Muscle layer of colon (tissue), 2 donors: Measurements from ENCODE around the gene KCNQ1.

Experiments
- H3K27ac ChIP-seq: one replicate; pipeline ENCODE4 v1.7.0; 2013; ENCODE audit warnings: low read depth, mild to moderate bottlenecking, low read length, moderate library complexity
- H3K27me3 ChIP-seq, 2 donors: one replicate each; pipeline ENCODE4 v1.7.0; 2013; ENCODE audit warnings: low read length in 2 of 2, mild to moderate bottlenecking in 2 of 2; ENCODE audit not compliant: insufficient read depth in 2 of 2, control insufficient read depth in 1 of 2
- H3K36me3 ChIP-seq: one replicate; pipeline ENCODE4 v1.7.0; 2013; ENCODE audit warnings: mild to moderate bottlenecking, low read length; ENCODE audit not compliant: insufficient read depth
- H3K4me1 ChIP-seq: one replicate; pipeline ENCODE4 v1.7.0; 2013; ENCODE audit warnings: mild to moderate bottlenecking, low read length; ENCODE audit not compliant: insufficient read depth
- H3K4me3 ChIP-seq, 2 donors: one replicate each; pipeline ENCODE4 v1.7.0; 2013; ENCODE audit warnings: low read length in 2 of 2, low read depth in 1 of 2, mild to moderate bottlenecking in 1 of 2, moderate library complexity in 1 of 2
- H3K9ac ChIP-seq: one replicate; pipeline ENCODE4 v1.7.0; 2013; ENCODE audit warnings: low read length
- H3K9me3 ChIP-seq: one replicate; pipeline ENCODE4 v1.7.0; 2013; ENCODE audit warnings: mild to moderate bottlenecking, low read length
- donor health status: abdominal sarcoma.
- donor health status: Adenocarcinoma of cecum.

Gene KCNQ1

DNA sequence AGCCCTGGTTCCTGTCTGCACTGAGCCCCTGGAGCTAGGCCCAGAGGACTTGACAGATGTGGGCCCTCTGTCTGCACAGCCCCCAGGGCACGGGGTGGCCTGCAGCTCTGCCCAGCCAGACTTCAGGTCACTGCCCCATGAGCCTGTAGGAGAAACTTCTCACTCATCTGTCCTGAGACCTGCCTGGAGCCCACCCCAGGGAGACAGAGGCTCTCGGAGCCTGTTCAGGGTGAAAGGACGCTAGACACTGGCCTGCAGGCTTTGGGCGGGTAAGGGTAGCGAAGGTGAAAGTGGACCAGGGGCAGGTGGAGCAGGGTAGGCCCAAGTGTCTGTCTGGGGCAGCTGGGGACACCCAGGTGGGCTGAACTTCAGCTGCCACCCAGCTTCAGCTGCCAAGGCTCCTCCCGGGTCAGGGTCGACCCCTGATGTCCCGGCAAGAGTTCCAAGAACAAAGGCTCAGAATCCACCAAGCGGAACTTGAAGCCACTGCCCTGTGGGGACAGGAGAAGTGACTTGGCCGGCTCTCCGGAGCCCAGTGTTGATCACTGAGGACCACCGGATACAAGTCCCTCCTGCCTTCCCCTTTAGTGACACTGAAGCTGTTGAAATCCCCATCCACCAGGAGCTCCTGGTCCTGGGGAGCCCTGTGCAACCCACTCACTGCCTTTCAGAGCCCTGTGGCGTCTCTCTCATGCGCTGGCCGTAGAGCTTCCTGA is 90.3 kb downstream of the KCNQ1 start:
- no peak overlapping the region for H3K27ac ChIP-seq
- H3K9me3 ChIP-seq, result no peaks in the 10 kb centered on the region
- H3K27me3 ChIP-seq, result no peaks in the 10 kb centered on the region
- H3K36me3 ChIP-seq, result no peaks in the 10 kb centered on the region
- H3K4me3 ChIP-seq, result no peak overlapping the region
- no peak overlapping the region for H3K9ac ChIP-seq
- H3K4me1 ChIP-seq, result peaks cover 13% of the 10 kb centered on the region

- Histone ChIP-seq H3K4me1 (peaks cover 13% of the 10 kb centered on the region), H3K36me3 (no peaks in the 10 kb centered on the region), H3K9me3 (no peaks in the 10 kb centered on the region), H3K4me3 (no peak overlapping the region), H3K27me3 (no peaks in the 10 kb centered on the region), H3K27ac (no peak overlapping the region), H3K9ac (no peak overlapping the region)
These were observed 91.0 kb downstream of the KCNQ1 start for GRCh38 chr11:2535673-2536439.

DNA sequence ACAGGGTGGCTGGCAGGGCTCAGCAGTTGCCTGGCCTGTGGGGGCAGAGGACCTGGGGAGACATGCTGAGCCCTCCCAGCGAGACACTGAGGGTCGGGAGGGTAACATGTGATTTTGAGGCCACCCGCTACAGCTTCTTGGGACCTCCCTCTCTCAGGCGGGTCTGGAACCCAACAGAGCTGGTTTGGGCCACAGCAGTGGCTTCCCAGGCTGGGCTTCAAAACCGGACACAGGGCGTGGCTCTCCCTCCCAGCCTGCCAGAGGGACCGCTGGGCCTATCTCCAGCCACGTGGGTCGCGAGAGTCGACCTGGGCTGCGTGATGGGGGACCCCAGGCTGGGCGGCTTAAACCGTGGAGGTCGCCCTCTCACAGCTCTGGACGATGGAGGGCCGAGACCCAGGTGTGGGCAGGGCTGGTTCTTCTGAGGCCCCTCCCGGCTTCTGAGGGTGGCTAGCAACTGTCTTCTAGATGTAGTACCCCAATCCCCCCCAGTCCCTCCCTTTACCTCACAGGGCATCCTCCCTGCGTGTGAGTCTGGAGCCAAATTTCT is 91.7 kb downstream of the KCNQ1 start:
- H3K27ac ChIP-seq, result no peak overlapping the region
- H3K9ac ChIP-seq, result no peak overlapping the region
- H3K36me3 ChIP-seq, result no peaks in the 10 kb centered on the region
- peaks cover 13% of the 10 kb centered on the region for H3K4me1 ChIP-seq
- no peak overlapping the region for H3K4me3 ChIP-seq
- H3K9me3 ChIP-seq, result no peaks in the 10 kb centered on the region
- H3K27me3 ChIP-seq, result no peaks in the 10 kb centered on the region

- Histone ChIP-seq H3K27ac (no peak overlapping the region), H3K4me1 (peaks cover 13% of the 10 kb centered on the region), H3K4me3 (no peak overlapping the region)
These were observed 92.3 kb downstream of the KCNQ1 start for GRCh38 chr11:2537010-2537705.

DNA sequence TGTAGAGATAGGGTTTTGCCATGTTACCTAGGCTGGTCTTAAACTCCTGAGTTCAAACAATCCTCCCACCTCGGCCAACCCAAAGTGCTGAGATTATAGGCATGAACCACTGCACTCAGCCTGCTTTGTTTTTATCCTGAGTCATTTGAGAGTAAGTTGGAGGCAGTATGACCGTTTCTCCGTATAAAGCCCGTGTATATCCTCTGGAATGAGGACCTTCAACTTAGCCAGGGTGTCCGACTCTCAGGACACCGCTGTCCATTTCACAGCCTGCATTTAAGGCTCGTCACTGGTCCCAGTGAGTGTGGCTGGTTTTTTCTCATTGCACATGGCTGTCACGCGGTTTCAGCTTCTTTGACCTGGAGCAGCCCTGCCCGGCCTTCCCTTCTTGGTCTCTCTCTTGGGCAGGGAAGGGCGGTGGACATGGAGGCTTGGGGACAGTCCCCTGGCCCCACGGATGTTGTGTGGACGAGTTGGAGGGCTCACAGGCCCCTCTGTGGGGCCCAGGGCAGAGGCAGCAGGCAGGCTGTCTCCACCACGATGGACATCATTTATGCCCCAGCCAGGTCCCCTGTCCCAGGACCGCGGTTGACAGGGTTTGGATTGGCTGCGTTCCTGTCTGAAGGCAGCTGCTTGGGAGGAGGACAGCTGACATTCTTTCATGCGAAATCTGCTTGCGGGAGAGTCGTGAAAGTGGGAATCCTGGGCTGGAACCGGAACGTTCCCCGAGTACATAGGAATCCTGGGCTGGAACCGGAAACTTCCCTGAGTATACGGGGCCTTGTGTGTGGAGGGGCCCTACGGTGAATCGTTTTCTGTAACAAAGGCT is 93.3 kb downstream of the KCNQ1 start:
- H3K4me1 ChIP-seq, result peaks cover 10% of the 10 kb centered on the region
- no peak overlapping the region for H3K9ac ChIP-seq
- H3K27me3 ChIP-seq, result no peaks in the 10 kb centered on the region
- H3K36me3 ChIP-seq, result no peaks in the 10 kb centered on the region
- no peaks in the 10 kb centered on the region for H3K9me3 ChIP-seq
- no peak overlapping the region for H3K4me3 ChIP-seq
- no peak overlapping the region for H3K27ac ChIP-seq

More at GRCh38 chr11:2537010-2537705, 92.3 kb downstream of the KCNQ1 start:
- Histone ChIP-seq H3K36me3 (no peaks in the 10 kb centered on the region), H3K9me3 (no peaks in the 10 kb centered on the region), H3K9ac (no peak overlapping the region), H3K27me3 (no peaks in the 10 kb centered on the region)

GRCh38 chr11:2538951-2539350 is 94.1 kb downstream of the KCNQ1 start:
- Histone ChIP-seq H3K9ac (no peak overlapping the region), H3K9me3 (no peaks in the 10 kb centered on the region), H3K4me3 (no peak overlapping the region), H3K4me1 (peaks cover 2% of the 10 kb centered on the region), H3K27ac (no peak overlapping the region), H3K36me3 (no peaks in the 10 kb centered on the region), H3K27me3 (no peaks in the 10 kb centered on the region)

DNA sequence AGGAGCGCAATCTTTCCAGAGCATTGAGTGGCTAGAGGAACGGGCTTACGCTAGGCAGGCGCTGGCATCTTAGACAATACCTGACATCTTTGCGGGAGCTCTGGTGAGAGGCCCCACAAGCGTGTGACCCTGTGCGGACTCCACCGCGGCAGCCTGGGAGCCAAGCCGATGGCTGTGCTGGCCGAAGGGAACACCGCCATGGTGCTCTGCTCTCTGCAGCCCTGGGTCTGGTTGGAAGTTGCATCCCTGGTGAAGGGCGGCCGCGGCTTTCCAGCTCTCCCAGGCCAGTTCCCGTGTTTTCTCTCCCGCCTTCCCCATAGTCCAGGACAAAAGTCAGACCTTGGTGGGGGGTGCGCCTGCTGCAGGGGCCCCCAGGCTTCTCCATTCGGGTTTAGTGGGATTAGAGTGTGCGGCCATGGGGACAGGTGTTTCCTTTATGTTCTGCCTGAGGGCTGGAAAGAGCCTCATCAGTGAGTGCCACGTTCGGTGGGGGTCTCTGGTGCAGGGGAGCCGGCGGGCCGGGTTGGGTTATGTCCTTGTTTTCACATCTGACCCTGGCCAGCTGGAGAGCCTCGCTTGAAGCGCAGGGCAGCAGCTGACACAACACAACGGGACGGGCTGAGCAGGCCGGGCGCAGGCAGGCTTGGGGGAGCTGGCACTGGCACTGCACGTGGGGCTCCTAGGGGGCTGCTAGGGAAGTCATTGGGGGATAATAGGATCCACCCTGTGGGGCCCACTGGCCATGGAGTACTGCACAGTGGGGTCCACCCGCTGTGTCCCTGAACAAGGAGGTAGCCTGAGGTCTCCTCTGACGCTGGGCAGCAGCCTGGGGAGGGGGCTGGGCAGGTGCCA is 94.8 kb downstream of the KCNQ1 start:
- H3K36me3 ChIP-seq, result no peaks in the 10 kb centered on the region
- no peak overlapping the region for H3K4me3 ChIP-seq
- H3K27ac ChIP-seq, result no peak overlapping the region
- no peaks in the 10 kb centered on the region for H3K4me1 ChIP-seq
- no peaks in the 10 kb centered on the region for H3K27me3 ChIP-seq
- H3K9ac ChIP-seq, result no peak overlapping the region
- no peaks in the 10 kb centered on the region for H3K9me3 ChIP-seq

DNA sequence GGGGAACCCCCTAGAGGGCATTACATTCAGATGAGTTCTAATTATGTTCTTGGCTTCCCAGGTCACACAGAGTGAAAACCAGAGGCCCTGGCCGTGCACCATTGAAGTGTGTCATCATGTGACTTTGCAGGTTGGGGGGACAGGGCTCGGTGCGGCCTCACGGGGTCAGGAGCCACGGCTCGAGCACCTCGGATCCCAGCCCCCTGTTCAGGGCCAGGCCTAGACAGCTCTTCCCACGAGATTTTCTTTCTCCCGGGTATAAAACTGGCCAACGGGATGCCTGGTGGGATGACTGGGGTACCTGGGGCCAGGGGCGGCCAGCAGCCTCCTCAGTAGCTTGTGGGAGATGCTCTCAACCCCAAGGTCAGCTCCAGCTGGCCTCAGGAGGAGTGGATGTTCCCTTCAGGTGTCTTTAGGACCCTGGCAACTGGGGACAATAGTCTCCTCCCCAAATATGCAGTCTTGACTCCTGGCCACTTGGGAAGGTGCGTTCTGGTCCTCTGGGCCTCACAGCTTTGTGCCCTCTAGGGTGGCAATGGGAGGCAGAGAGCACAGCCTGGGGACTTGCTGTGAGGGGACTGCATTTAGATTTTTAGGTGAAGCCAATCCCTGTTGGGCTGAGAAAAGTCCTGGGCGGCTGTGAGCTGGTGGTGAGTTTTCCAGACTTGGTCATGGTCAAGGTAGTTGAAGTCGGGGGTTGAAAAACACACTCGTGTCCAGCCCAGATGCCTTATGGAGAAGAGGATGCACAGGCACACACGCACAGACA is 95.6 kb downstream of the KCNQ1 start:
- H3K9ac ChIP-seq, result no peak overlapping the region
- no peak overlapping the region for H3K4me3 ChIP-seq
- no peaks in the 10 kb centered on the region for H3K36me3 ChIP-seq
- H3K4me1 ChIP-seq, result no peaks in the 10 kb centered on the region
- H3K9me3 ChIP-seq, result no peaks in the 10 kb centered on the region
- H3K27me3 ChIP-seq, result no peaks in the 10 kb centered on the region
- H3K27ac ChIP-seq, result no peak overlapping the region

GRCh38 chr11:2540992-2541680 is 96.3 kb downstream of the KCNQ1 start:
- no peaks in the 10 kb centered on the region for H3K4me1 ChIP-seq
- H3K4me3 ChIP-seq, result no peak overlapping the region
- H3K27me3 ChIP-seq, result no peaks in the 10 kb centered on the region
- no peak overlapping the region for H3K9ac ChIP-seq
- no peak overlapping the region for H3K27ac ChIP-seq
- H3K36me3 ChIP-seq, result no peaks in the 10 kb centered on the region
- H3K9me3 ChIP-seq, result no peaks in the 10 kb centered on the region
